ENCODE data around the gene STATH. TPM values are rescaled to one million over a fixed set of nuclear protein-coding genes. Genes with fewer than 3 reads are reported as not detected.
"Not testable (repeated sequence)": the region's sequence is repeated elsewhere in the genome, so short reads cannot be mapped to it uniquely, and the experiment has no call there.

STATH gene
- polyA plus RNA-seq, 3 donors = not detected

DNA sequence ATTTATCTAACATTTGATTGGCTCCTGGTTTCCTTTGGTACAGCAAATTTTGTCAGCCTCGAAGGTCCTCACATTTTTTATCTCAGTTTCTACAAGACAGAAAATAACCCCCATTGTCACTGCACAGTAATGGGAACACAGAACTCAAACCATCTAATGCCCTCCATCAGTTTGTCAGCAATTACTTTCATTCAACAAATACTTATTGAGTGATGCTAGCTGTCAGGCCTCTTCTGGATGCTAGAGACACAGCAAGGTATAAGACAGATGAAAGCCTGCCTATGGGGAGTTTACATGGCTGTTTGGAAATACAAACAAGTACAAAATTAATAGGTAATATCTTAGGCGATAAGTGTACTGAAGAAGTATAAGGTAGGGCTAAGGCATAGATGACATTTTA is 27.5 kb downstream of the STATH start:
- Histone ChIP-seq H3K36me3 (replicated peaks in 1 of 2; ENCODE audit: control insufficient read depth in 1 of 2, insufficient read depth in 2 of 2, low read length in 2 of 2) (no peaks in the 10 kb centered on the region), H3K9me3 (replicated peaks in 1 of 2; ENCODE audit: control insufficient read depth in 1 of 2, insufficient read depth in 1 of 2, low read length in 2 of 2) (peaks cover 0 to 4% of the 10 kb centered on the region in 2 donors), H4K20me1 (ENCODE audit: insufficient read depth, low read length) (no peaks in the 10 kb centered on the region), H3K79me2 (ENCODE audit: insufficient read depth, low read length) (no peaks in the 10 kb centered on the region), H3K9ac (ENCODE audit: insufficient read depth, low read length, poor library complexity, severe bottlenecking) (no peak overlapping the region), H3K27me3 (ENCODE audit: control insufficient read depth in 2 of 2, insufficient read depth in 2 of 2, low read length in 2 of 2) (no peaks in the 10 kb centered on the region), H3K4me3 (replicated peaks in 1 of 3; ENCODE audit: low read depth in 2 of 3, low read length in 3 of 3) (no peak overlapping the region), H3K4me1 (ENCODE audit: control insufficient read depth in 1 of 2, insufficient read depth in 2 of 2, low read length in 2 of 2) (no peaks in the 10 kb centered on the region), H3K4me2 (replicated peaks; ENCODE audit: extremely low read depth, low read length, poor library complexity, severe bottlenecking) (no peak overlapping the region), H2AFZ (ENCODE audit: insufficient read depth, low read depth, low read length, poor library complexity, severe bottlenecking) (no peak overlapping the region), H3K27ac (ENCODE audit: low read depth in 1 of 2, low read length in 2 of 2) (no peak overlapping the region)
- Mint-ChIP-seq H3K27me3 (ENCODE audit: low read depth in 3 of 3) (no peaks in the 10 kb centered on the region), H3K27ac (no peak overlapping the region), H3K36me3 (no peaks in the 10 kb centered on the region), H3K4me1 (no peaks in the 10 kb centered on the region), H3K9me3 (peaks cover 0 to 10% (median 3%) of the 10 kb centered on the region in 7 donors), H3K4me3 (no peak overlapping the region)
- no peak for DNase-seq
- TF ChIP-seq, protein P1, sequence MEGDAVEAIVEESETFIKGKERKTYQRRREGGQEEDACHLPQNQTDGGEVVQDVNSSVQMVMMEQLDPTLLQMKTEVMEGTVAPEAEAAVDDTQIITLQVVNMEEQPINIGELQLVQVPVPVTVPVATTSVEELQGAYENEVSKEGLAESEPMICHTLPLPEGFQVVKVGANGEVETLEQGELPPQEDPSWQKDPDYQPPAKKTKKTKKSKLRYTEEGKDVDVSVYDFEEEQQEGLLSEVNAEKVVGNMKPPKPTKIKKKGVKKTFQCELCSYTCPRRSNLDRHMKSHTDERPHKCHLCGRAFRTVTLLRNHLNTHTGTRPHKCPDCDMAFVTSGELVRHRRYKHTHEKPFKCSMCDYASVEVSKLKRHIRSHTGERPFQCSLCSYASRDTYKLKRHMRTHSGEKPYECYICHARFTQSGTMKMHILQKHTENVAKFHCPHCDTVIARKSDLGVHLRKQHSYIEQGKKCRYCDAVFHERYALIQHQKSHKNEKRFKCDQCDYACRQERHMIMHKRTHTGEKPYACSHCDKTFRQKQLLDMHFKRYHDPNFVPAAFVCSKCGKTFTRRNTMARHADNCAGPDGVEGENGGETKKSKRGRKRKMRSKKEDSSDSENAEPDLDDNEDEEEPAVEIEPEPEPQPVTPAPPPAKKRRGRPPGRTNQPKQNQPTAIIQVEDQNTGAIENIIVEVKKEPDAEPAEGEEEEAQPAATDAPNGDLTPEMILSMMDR (IDR thresholded peaks at IDR 0.05) = no peak
- intact Hi-C loops (cut with micrococcal nuclease) = no loop called here
- WGBS (ENCODE audit: insufficient coverage) = 100% methylated on average over 1 of the region's 2 CpGs

DNA sequence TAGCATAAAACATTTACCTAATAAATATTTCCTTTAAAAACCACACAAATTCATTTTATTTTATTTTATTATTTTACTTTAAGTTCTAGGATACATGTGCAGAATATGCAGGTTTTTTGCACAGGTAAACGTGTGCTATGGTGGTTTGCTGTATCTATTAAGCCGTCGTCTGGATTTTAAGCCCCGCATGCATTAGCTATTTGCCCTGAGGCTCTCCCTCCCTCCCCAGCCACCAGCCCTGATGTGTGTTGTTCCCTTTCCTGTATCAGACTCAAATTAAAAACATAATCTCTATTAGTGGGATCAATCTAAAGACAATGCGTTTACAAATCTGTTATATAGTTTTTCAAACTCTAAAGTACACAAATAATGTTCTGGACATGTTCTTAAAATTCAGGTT is 31.2 kb downstream of the STATH start:
- TF ChIP-seq, protein P1 (IDR thresholded peaks at IDR 0.05) = no peak
- no CpG with 5 or more reads among the region's 5 CpGs for WGBS (ENCODE audit: insufficient coverage)
- no peak for DNase-seq
- Histone ChIP-seq H4K20me1 (ENCODE audit: insufficient read depth, low read length) (no peaks in the 10 kb centered on the region), H3K79me2 (ENCODE audit: insufficient read depth, low read length) (no peaks in the 10 kb centered on the region), H3K9me3 (replicated peaks in 1 of 2; ENCODE audit: control insufficient read depth in 1 of 2, insufficient read depth in 1 of 2, low read length in 2 of 2) (no peaks in the 10 kb centered on the region), H3K27me3 (ENCODE audit: control insufficient read depth in 2 of 2, insufficient read depth in 2 of 2, low read length in 2 of 2) (no peaks in the 10 kb centered on the region), H3K27ac (ENCODE audit: low read depth in 1 of 2, low read length in 2 of 2) (no peak overlapping the region), H3K4me2 (replicated peaks; ENCODE audit: extremely low read depth, low read length, poor library complexity, severe bottlenecking) (no peak overlapping the region), H2AFZ (ENCODE audit: insufficient read depth, low read depth, low read length, poor library complexity, severe bottlenecking) (no peak overlapping the region), H3K4me1 (ENCODE audit: control insufficient read depth in 1 of 2, insufficient read depth in 2 of 2, low read length in 2 of 2) (no peaks in the 10 kb centered on the region), H3K36me3 (replicated peaks in 1 of 2; ENCODE audit: control insufficient read depth in 1 of 2, insufficient read depth in 2 of 2, low read length in 2 of 2) (no peaks in the 10 kb centered on the region), H3K9ac (ENCODE audit: insufficient read depth, low read length, poor library complexity, severe bottlenecking) (no peak overlapping the region), H3K4me3 (replicated peaks in 1 of 3; ENCODE audit: low read depth in 2 of 3, low read length in 3 of 3) (no peak overlapping the region)
- H3K9me3 Mint-ChIP-seq = peaks cover 0 to 1% (median 0%) of the 10 kb centered on the region in 7 donors
- intact Hi-C loops (cut with micrococcal nuclease) = no loop called here
- no peak overlapping the region for H3K27ac Mint-ChIP-seq
- H3K27me3 Mint-ChIP-seq (ENCODE audit: low read depth in 3 of 3) = no peaks in the 10 kb centered on the region
- H3K36me3 Mint-ChIP-seq = no peaks in the 10 kb centered on the region
- H3K4me3 Mint-ChIP-seq = no peak overlapping the region
- H3K4me1 Mint-ChIP-seq = no peaks in the 10 kb centered on the region

DNA sequence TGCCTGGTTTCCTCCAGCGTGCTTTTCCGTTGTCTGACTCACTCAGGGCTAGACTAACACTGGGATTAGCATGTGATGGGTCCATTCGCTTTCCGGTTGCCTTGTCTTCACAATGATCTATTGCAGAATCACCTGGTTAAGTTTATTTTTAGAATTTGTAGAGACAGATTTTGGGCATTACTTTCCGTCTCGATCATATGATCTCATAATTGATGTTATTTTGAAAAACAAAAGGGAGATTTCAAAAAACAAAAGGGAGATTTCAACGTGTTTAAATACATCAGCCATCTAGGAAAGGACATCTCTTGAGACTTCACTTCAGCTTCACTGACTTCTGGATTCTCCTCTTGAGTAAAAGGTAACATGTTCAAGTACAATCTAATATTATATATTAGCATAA is 32.4 kb downstream of the STATH start, which contains the start of gene HTN3:
Gene HTN3 (plus strand): TSS at position 301 of the 400 bp plus-strand sequence. CDS start 2,282 bp downstream, outside the sequence.
- H3K27ac Mint-ChIP-seq; H4K20me1 ChIP-seq (ENCODE audit: insufficient read depth, low read length); DNase-seq; H3K36me3 Mint-ChIP-seq; H3K4me3 Mint-ChIP-seq; intact Hi-C loops (cut with micrococcal nuclease); H2AFZ ChIP-seq (ENCODE audit: insufficient read depth, low read depth, low read length, poor library complexity, severe bottlenecking); H3K9me3 ChIP-seq (replicated peaks in 1 of 2; ENCODE audit: control insufficient read depth in 1 of 2, insufficient read depth in 1 of 2, low read length in 2 of 2); H3K79me2 ChIP-seq (ENCODE audit: insufficient read depth, low read length); H3K27me3 Mint-ChIP-seq (ENCODE audit: low read depth in 3 of 3); H3K9ac ChIP-seq (ENCODE audit: insufficient read depth, low read length, poor library complexity, severe bottlenecking); H3K4me2 ChIP-seq (replicated peaks; ENCODE audit: extremely low read depth, low read length, poor library complexity, severe bottlenecking); H3K36me3 ChIP-seq (replicated peaks in 1 of 2; ENCODE audit: control insufficient read depth in 1 of 2, insufficient read depth in 2 of 2, low read length in 2 of 2); H3K27me3 ChIP-seq (ENCODE audit: control insufficient read depth in 2 of 2, insufficient read depth in 2 of 2, low read length in 2 of 2); H3K27ac ChIP-seq (ENCODE audit: low read depth in 1 of 2, low read length in 2 of 2); H3K9me3 Mint-ChIP-seq; H3K4me1 Mint-ChIP-seq; H3K4me1 ChIP-seq (ENCODE audit: control insufficient read depth in 1 of 2, insufficient read depth in 2 of 2, low read length in 2 of 2); H3K4me3 ChIP-seq (replicated peaks in 1 of 3; ENCODE audit: low read depth in 2 of 3, low read length in 3 of 3): not testable (repeated sequence)
- 100% methylated on average over 1 of the region's 7 CpGs for WGBS (ENCODE audit: insufficient coverage)

All from CD14-positive monocyte (primary cell).